K562 (cell line): Measurements from ENCODE around the gene SFPQ. TPM values are rescaled to one million over a fixed set of nuclear protein-coding genes. Genes with fewer than 3 reads are reported as not detected.

Experiments used
- BCOR ChIP-seq: fragments of 450-650 bp; IDR thresholded peaks from 2 replicates; pipeline ENCODE4 v1.6.1; 2016
- CBFA2T3 ChIP-seq: fragments of 450-650 bp; IDR thresholded peaks from 2 replicates; pipeline ENCODE4 v1.6.1; 2017
- CGGBP1 ChIP-seq: fragments of 250-450 bp; sonication (Bioruptor Pico); IDR thresholded peaks from 2 replicates; pipeline ENCODE4 v1.9.0; 2021; ENCODE audit warnings: mild to moderate bottlenecking
- DIDO1 ChIP-seq: fragments of 450-650 bp; IDR thresholded peaks from 2 replicates; pipeline ENCODE4 v1.6.1; 2016; ENCODE audit warnings: low read depth, missing biosample characterization, missing genetic modification characterization
- EGR1 ChIP-seq: fragments of 450-650 bp; conservative IDR thresholded peaks from 2 replicates; pipeline ENCODE4 v1.6.1; 2017; ENCODE audit warnings: mild to moderate bottlenecking
- ELF2 ChIP-seq: fragments of 250-450 bp; sonication (Bioruptor Pico); IDR thresholded peaks from 2 replicates; pipeline ENCODE4 v1.5.0; 2021; ENCODE audit warnings: mild to moderate bottlenecking
- FOXM1 ChIP-seq, 2 experiments: fragments of 450-650 bp in 1 of 2; sonication (generic) in 1 of 2; formaldehyde crosslinking in 1 of 2; IDR thresholded peaks; 2 replicates each; pipeline versions ENCODE4 v1.6.1 to v1.9.0; 2017 to 2022; ENCODE audit warnings: low read depth in 2 of 2, mild to moderate bottlenecking in 2 of 2, missing genetic modification reagents in 1 of 2, moderate library complexity in 1 of 2
- GABPB1 ChIP-seq: sonication (generic); formaldehyde crosslinking; IDR thresholded peaks from 2 replicates; pipeline ENCODE4 v1.8.0; 2022; ENCODE audit warnings: mild to moderate bottlenecking, missing genetic modification reagents
- HOMEZ ChIP-seq: fragments of 250-450 bp; sonication (Bioruptor Pico); IDR thresholded peaks from 2 replicates; pipeline ENCODE4 v1.4.0; 2020; ENCODE audit warnings: mild to moderate bottlenecking, moderate library complexity
- MBD2 ChIP-seq: sonication (generic); IDR thresholded peaks from 2 replicates; pipeline ENCODE4 v1.6.1; 2016; ENCODE audit warnings: low read depth, borderline replicate concordance
- MCM5 ChIP-seq: fragments of 450-650 bp; IDR thresholded peaks from 2 replicates; pipeline ENCODE4 v1.6.1; 2016; ENCODE audit warnings: low read depth
- SMAD1 ChIP-seq: fragments of 150-350 bp; IDR thresholded peaks from 2 replicates; pipeline ENCODE4 v1.6.1; 2014; ENCODE audit warnings: low read length, low read depth; ENCODE audit not compliant: partially characterized antibody
- STAT5B ChIP-seq: fragments of 250-450 bp; sonication (Bioruptor Pico); IDR thresholded peaks from 2 replicates; pipeline ENCODE4 v1.8.0; 2021; ENCODE audit warnings: mild to moderate bottlenecking, inconsistent platforms
- TBP ChIP-seq: optimal IDR thresholded peaks from 2 replicates; pipeline ENCODE3; 2011; ENCODE audit warnings: low read depth, low read length, improper control_type of control experiment
- TGIF2 ChIP-seq: sonication (generic); formaldehyde crosslinking; IDR thresholded peaks from 2 replicates; pipeline ENCODE4 v1.8.1; 2022; ENCODE audit warnings: mild to moderate bottlenecking, missing genetic modification reagents, moderate library complexity
- U2AF2 ChIP-seq: fragments of 200-400 bp; formaldehyde crosslinking; optimal IDR thresholded peaks from 2 replicates; pipeline ENCODE3; 2017; ENCODE audit warnings: low read depth, mild to moderate bottlenecking, low read length
- ZBTB7A ChIP-seq: IDR thresholded peaks from 2 replicates; pipeline ENCODE4 v1.6.1; 2011; ENCODE audit warnings: low read depth, mild to moderate bottlenecking, low read length, moderate library complexity, borderline replicate concordance; ENCODE audit not compliant: control insufficient read depth
- ZNF174 ChIP-seq: fragments of 250-450 bp; sonication (Bioruptor Pico); IDR thresholded peaks from 2 replicates; pipeline ENCODE4 v1.4.0; 2020; ENCODE audit warnings: mild to moderate bottlenecking
- ZNF518B ChIP-seq: fragments of 250-450 bp; sonication (Bioruptor Pico); IDR thresholded peaks from 2 replicates; pipeline ENCODE4 v1.5.0; 2021; ENCODE audit warnings: mild to moderate bottlenecking, moderate library complexity
- ZNF586 ChIP-seq: fragments of 450-650 bp; formaldehyde crosslinking; conservative IDR thresholded peaks from 2 replicates; pipeline ENCODE4 v1.4.0; 2020; ENCODE audit warnings: mild to moderate bottlenecking, moderate library complexity
- polyA plus RNA-seq, 8 experiments: library from polyadenylated mRNA; depleted of rRNA in 4 of 8; stranded (reverse) in 5 of 8; unstranded in 3 of 8; fragments of >200 nt; fragmentation: Nextera tagmentation in 2 of 8; fragmentation: Illumina TruSeq in 1 of 8; extraction: Ambion mirVana in 2 of 8; extraction: Trizol in 1 of 8; gene quantifications; 2 replicates each; pipeline versions ENCODE4 v1.2.1 to v1.2.3, GENCODE V29; 2011 to 2014; ENCODE audit warnings: inconsistent platforms in 1 of 8, missing spikeins in 1 of 8
- total RNA-seq, 7 experiments: library from RNA; depleted of rRNA in 6 of 7; stranded (reverse); fragments of >200 nt in 6 of 7; fragmentation: Illumina TruSeq in 2 of 7; extraction: Trizol in 2 of 7; gene quantifications; 2 replicates each; pipeline versions ENCODE4 v1.2.1 to v1.2.3, GENCODE V29; 2011 to 2021; ENCODE audit warnings: low replicate concordance in 1 of 7
- TF ChIP-seq, protein P1 (sequence below): fragments of 200-800 bp; sonication (Bioruptor generic); IDR thresholded peaks from 2 replicates; pipeline ENCODE4 v1.6.1; 2017; ENCODE audit warnings: missing genetic modification characterization, missing compliant biosample characterization
- TF ChIP-seq, protein P2 (sequence below), 2 experiments: fragments of 250-450 bp in 1 of 2; fragments of 450-650 bp in 1 of 2; sonication (Bioruptor Pico) in 1 of 2; IDR thresholded peaks; 2 replicates each; pipeline versions ENCODE4 v1.6.1 to v1.8.0; 2016 to 2021; ENCODE audit warnings: mild to moderate bottlenecking in 2 of 2, moderate library complexity in 2 of 2, missing compliant biosample characterization in 1 of 2, missing genetic modification characterization in 1 of 2

Gene SFPQ
- total and polyA plus RNA-seq, 9 of the 15 experiments (the other 6 are each of a cell fraction or from before 2014, with no cell fraction given), result 69.7 to 562 (median 399) TPM

DNA sequence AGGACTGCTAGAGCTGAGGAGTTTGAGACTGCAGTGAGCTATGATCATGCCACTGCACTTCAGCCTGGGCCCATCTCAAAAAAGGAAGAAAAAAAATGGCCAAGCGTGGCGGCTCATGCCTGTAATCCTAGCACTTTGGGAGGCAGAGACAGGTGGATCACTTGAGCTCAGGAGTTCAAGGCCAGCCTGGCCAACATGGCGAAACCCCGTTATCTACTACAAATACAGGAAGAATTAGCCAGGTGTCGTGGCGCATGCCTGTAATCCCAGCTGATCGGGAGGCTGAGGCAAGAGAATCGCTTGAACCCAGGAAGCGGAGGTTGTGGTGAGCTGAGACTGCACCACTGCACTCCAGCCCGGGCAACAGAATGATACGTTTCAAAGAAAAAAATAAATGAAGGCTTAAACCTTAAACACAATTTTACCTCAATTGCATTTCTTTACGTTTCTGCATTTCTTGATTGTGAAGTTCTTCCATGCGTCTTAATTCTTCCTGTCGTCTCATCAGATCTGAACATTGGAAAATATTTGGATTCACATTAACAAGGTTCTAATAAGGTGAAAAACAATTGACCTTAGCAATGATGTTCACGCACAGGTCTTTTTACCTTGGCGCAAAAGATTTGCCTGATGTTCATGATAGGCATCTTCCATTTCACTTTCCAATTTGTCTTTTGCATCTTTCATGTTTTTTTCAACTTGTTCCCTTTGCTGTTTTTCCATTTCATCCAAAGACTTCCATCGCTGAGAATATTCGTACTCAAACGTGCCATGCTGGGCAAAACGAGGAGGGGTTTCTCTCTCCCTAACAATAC lies 4.2 kb downstream of the SFPQ start (continued):
- TF ChIP-seq ZNF518B (CRISPR knock-in tag) (no peak), TGIF2 (no peak), SMAD1 (no peak), STAT5B (CRISPR knock-in tag) (no peak), BCOR (no peak), EGR1 (no peak), U2AF2 (no peak), DIDO1 (tag) (no peak), GABPB1 (CRISPR knock-in tag) (no peak), MBD2 (no peak), FOXM1 (IDR thresholded peaks at IDR 0.05; ENCODE audit: low read depth) (no peak), FOXM1 (CRISPR knock-in tag; IDR thresholded peaks at IDR 0.05; ENCODE audit: low read depth) (no peak), TBP (no peak), CBFA2T3 (no peak), ZBTB7A (no peak), ELF2 (CRISPR knock-in tag) (no peak), CGGBP1 (no peak), MCM5 (no peak), ZNF174 (no peak), HOMEZ (CRISPR knock-in tag) (no peak), ZNF586 (CRISPR knock-in tag) (no peak)
- TF ChIP-seq, protein P1, sequence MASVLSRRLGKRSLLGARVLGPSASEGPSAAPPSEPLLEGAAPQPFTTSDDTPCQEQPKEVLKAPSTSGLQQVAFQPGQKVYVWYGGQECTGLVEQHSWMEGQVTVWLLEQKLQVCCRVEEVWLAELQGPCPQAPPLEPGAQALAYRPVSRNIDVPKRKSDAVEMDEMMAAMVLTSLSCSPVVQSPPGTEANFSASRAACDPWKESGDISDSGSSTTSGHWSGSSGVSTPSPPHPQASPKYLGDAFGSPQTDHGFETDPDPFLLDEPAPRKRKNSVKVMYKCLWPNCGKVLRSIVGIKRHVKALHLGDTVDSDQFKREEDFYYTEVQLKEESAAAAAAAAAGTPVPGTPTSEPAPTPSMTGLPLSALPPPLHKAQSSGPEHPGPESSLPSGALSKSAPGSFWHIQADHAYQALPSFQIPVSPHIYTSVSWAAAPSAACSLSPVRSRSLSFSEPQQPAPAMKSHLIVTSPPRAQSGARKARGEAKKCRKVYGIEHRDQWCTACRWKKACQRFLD (CRISPR knock-in tag), result no peak
- TF ChIP-seq, protein P2, sequence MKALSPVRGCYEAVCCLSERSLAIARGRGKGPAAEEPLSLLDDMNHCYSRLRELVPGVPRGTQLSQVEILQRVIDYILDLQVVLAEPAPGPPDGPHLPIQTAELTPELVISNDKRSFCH (CRISPR knock-in tag; IDR thresholded peaks at IDR 0.05), result no peak
- TF ChIP-seq, protein P2 (tag; IDR thresholded peaks at IDR 0.05), result no peak
